Calu3 (cell line): ENCODE measurements around the gene GRPEL1. TPM values are rescaled to one million over a fixed set of nuclear protein-coding genes. Genes with fewer than 3 reads are reported as not detected.

ENCODE experiments used
- BruUV-seq: library from RNA; stranded (reverse); fragments of 400-500 nt; replicated peaks from 2 replicates; lab custom pipeline; 2021; lab: Mats Ljungman, UMichigan
- CTCF ChIA-PET: fragments of 300-600 bp; sonication (Branson Sonifier 250); formaldehyde crosslinking; loops from one replicate; lab custom pipeline; 2022; ENCODE audit warnings: antibody characterized with exemption; lab: Charles Lee
- DNase-seq: peaks from one replicate; pipeline ENCODE4 v3.0.0; 2022
- H3K27ac Mint-ChIP-seq: one replicate; pipeline ENCODE4 v1.8.0; 2022; ENCODE audit warnings: mixed read lengths; ENCODE audit not compliant: unreplicated experiment
- H3K27me3 Mint-ChIP-seq: one replicate; pipeline ENCODE4 v1.8.0; 2022; ENCODE audit warnings: mixed read lengths; ENCODE audit not compliant: unreplicated experiment
- H3K36me3 Mint-ChIP-seq: one replicate; pipeline ENCODE4 v1.8.0; 2022; ENCODE audit warnings: mild to moderate bottlenecking, moderate library complexity, mixed read lengths; ENCODE audit not compliant: insufficient read depth, unreplicated experiment
- H3K4me1 Mint-ChIP-seq: one replicate; pipeline ENCODE4 v1.8.0; 2022; ENCODE audit warnings: mild to moderate bottlenecking, low read depth, mixed read lengths; ENCODE audit not compliant: unreplicated experiment
- H3K4me3 Mint-ChIP-seq: one replicate; pipeline ENCODE4 v1.8.0; 2022; ENCODE audit warnings: mild to moderate bottlenecking, low read depth, moderate library complexity, mixed read lengths; ENCODE audit not compliant: unreplicated experiment
- H3K9me3 Mint-ChIP-seq: one replicate; pipeline ENCODE4 v1.8.0; 2022; ENCODE audit warnings: low read depth, mixed read lengths; ENCODE audit not compliant: unreplicated experiment
- CTCF ChIP-seq: fragments of 200-600 bp; IDR thresholded peaks from one replicate; pipeline ENCODE4 v1.8.0; 2022; ENCODE audit warnings: antibody characterized with exemption; ENCODE audit not compliant: unreplicated experiment
- intact Hi-C: fragments of 100-400 bp; cut with micrococcal nuclease; formaldehyde crosslinking; loops from one replicate; pipeline ENCODE4 v1.10.0; 2022; ENCODE audit not compliant: unreplicated experiment
- total RNA-seq: library from RNA; stranded (reverse); gene quantifications from 2 replicates; pipeline ENCODE4 v1.2.3, GENCODE V29; 2022

The GRPEL1 gene
- total RNA-seq, 1 experiment from 2014 or later, result 32.2 TPM

GRCh38 chr4:7024336-7024890, 43.5 kb downstream of the GRPEL1 start:
- Mint-ChIP-seq H3K4me3 (no peak overlapping the region), H3K4me1 (no peaks in the 10 kb centered on the region), H3K27ac (no peak overlapping the region), H3K27me3 (no peaks in the 10 kb centered on the region), H3K36me3 (peaks cover 15% of the 10 kb centered on the region), H3K9me3 (no peaks in the 10 kb centered on the region)
- no TSS peak for BruUV-seq
- CTCF ChIA-PET, result no interaction called here
- intact Hi-C loops, result no loop called here
- no peak for TF ChIP-seq CTCF
- no peak for DNase-seq

DNA sequence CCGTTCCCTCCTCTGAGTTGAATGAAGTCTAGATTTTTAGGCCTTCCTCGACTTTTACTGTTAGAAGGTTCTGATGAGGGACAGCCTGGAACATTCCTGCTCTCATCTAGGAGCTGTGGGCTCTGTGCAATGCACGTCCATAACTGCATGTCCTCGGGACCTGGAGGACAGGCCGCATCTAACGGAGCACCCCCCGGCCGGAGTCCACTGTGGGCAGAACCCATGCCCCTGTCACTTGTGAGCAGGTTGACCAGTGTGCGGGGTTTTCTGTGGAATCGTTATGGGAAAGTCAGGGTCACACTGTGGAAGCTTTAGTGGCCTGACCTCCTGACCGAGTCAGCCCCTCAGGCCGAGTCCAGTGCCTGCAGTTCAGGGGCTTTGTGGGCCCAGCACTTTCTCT, 44.0 kb downstream of the GRPEL1 start:
- Mint-ChIP-seq H3K27me3 (no peaks in the 10 kb centered on the region), H3K4me3 (no peak overlapping the region), H3K27ac (no peak overlapping the region), H3K4me1 (no peaks in the 10 kb centered on the region), H3K36me3 (peaks cover 11% of the 10 kb centered on the region), H3K9me3 (no peaks in the 10 kb centered on the region)
- CTCF ChIA-PET, result no interaction called here
- TF ChIP-seq CTCF, result no peak
- intact Hi-C loops, result no loop called here
- no peak for DNase-seq
- no TSS peak for BruUV-seq

GRCh38 chr4:7023486-7023885, 44.4 kb downstream of the GRPEL1 start:
- Mint-ChIP-seq H3K4me3 (no peak overlapping the region), H3K36me3 (peaks cover 11% of the 10 kb centered on the region), H3K4me1 (no peaks in the 10 kb centered on the region), H3K9me3 (no peaks in the 10 kb centered on the region), H3K27ac (no peak overlapping the region), H3K27me3 (no peaks in the 10 kb centered on the region)
- TF ChIP-seq CTCF, result no peak
- BruUV-seq, result no TSS peak
- CTCF ChIA-PET, result no interaction called here
- no peak for DNase-seq
- intact Hi-C loops, result no loop called here

GRCh38 chr4:7021930-7022664, 45.8 kb downstream of the GRPEL1 start:
- Mint-ChIP-seq H3K27me3 (no peaks in the 10 kb centered on the region), H3K4me1 (no peaks in the 10 kb centered on the region), H3K36me3 (peaks cover 6% of the 10 kb centered on the region), H3K9me3 (no peaks in the 10 kb centered on the region), H3K27ac (peak overlapping the region; percentile 7), H3K4me3 (no peak overlapping the region)
- BruUV-seq, result no TSS peak
- intact Hi-C loops, result no loop called here
- TF ChIP-seq CTCF, result no peak
- CTCF ChIA-PET, result no interaction called here
- DNase-seq, result no peak
